Psoas muscle (tissue), 8 donors: Measurements from ENCODE around the gene PHETA1. TPM values are rescaled to one million over a fixed set of nuclear protein-coding genes. Genes with fewer than 3 reads are reported as not detected.

Source experiments
- ATAC-seq, 4 donors: fragments of 200-7000 bp; cut with Tn5 transposase; one replicate each; pipeline ENCODE4 v1.9.1; 2020; ENCODE audit warnings: moderate library complexity in 3 of 4, mild to moderate bottlenecking in 2 of 4
- DNase-seq, 2 donors: peaks; one replicate each; pipeline ENCODE4 v3.0.0-alpha.2; 2020
- H3K27ac ChIP-seq: fragments of 200-600 bp; one replicate; pipeline ENCODE4 v1.8.0; 2022
- H3K27me3 ChIP-seq, 3 donors: fragments of 200-600 bp in 1 of 3; one replicate each; pipeline versions ENCODE4 v1.6.1 to v1.8.0; 2013 to 2022; ENCODE audit warnings: low read length in 2 of 3, mild to moderate bottlenecking in 2 of 3, moderate library complexity in 1 of 3; ENCODE audit not compliant: insufficient read depth in 3 of 3
- H3K36me3 ChIP-seq, 2 donors: fragments of 200-600 bp in 1 of 2; one replicate each; pipeline versions ENCODE4 v1.6.1 to v1.8.0; 2013 to 2022; ENCODE audit warnings: low read depth in 1 of 2, mild to moderate bottlenecking in 1 of 2, moderate library complexity in 1 of 2; ENCODE audit not compliant: insufficient read depth in 1 of 2
- H3K4me1 ChIP-seq: fragments of 200-600 bp; one replicate; pipeline ENCODE4 v1.8.0; 2022
- H3K4me3 ChIP-seq: fragments of 200-600 bp; one replicate; pipeline ENCODE4 v1.8.0; 2022; ENCODE audit warnings: mild to moderate bottlenecking
- H3K9me3 ChIP-seq: fragments of 200-600 bp; one replicate; pipeline ENCODE4 v1.8.0; 2022
- WGBS, 3 donors: extraction: QIAGEN DNeasy Blood & Tissue Kit; methylation state at CpG; one replicate each; pipeline versions ENCODE4 v1.1.6 to v1.1.7; 2013; 5-methylcytosine and 5-hydroxymethylcytosine counted together
- intact Hi-C, 2 donors: fragments of 100-400 bp; cut with DNase I; formaldehyde crosslinking; loops; one replicate each; pipeline versions ENCODE4 v1.11.0 to v1.14.2; 2022
- polyA plus RNA-seq, 3 donors: library from polyadenylated mRNA; stranded (reverse); fragments of 200-250 nt; gene quantifications; one replicate each; pipeline ENCODE4 v1.2.3, GENCODE V29; 2013
- total RNA-seq, 4 donors: library from RNA; stranded (reverse); fragmentation: NEBNext Ultra II Directional in 2 of 4; extraction: Animal tissue kit (Norgen Biotek cat#: 25700) in 2 of 4; gene quantifications; one replicate each; pipeline versions ENCODE4 v1.2.1 to v1.2.4, GENCODE V29; 2021 to 2023
- TF ChIP-seq, protein P1 (sequence below): fragments of 200-600 bp; IDR thresholded peaks from one replicate; pipeline ENCODE4 v1.8.0; 2022; ENCODE audit warnings: antibody characterized with exemption
- donor health status: healthy with polysubstance abuse.
- donor health status: DM: no; HTN: no; CAD: no; lungs with moderate emphysema.
- donor health status: Bipolar disorder and iron deficiency.
- donor health status: healthy.
- donor health status: DM: yes; HTN: yes; CAD: no.
- donor health status: DM: no; HTN: no; CAD: no.
- donor health status: DM: no; HTN: no; CAD: no.
- donor health status: DM: yes; HTN: yes; CAD: no.

PHETA1 gene
- total and polyA plus RNA-seq, 7 donors, result 5.3 to 19.9 (median 7.0) TPM

DNA sequence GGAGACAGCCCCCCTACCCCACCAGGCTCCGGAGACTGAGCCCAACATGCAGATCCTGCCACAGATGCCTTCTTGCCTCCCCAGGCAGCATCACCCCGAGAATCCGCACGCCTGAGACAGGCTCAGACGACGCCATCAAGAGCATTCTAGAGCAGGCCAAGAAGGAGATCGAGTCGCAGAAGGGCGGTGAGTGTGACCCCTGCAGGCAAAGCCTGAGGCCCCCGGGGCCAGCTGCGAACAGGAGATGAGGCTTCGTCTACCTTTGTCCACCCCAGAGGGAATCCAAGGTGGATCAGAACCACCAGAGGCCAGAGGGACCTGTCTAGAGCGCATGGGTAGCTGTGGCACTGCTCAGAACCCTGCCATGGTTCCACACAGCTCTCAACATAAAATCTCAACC lies 56.9 kb downstream of the PHETA1 start:
- H3K27me3 ChIP-seq, result peaks cover 0 to 6% (median 0%) of the 10 kb centered on the region in 3 donors
- no peaks in the 10 kb centered on the region for H3K36me3 ChIP-seq
- ATAC-seq (no peak), DNase-seq (no peak)
- peaks cover under 1% of the 10 kb centered on the region for H3K9me3 ChIP-seq
- intact Hi-C loops, result loop anchor here (5.0 to 10.0 kb wide), 4 partner anchors 290 to 857 kb away; partner anchors contain the start of gene ARPC3 (in 1 of the 2)
- WGBS, 3 donors, result 84 to 91% (median 91%) methylated on average over 13 of the region's 13 CpGs
- H3K27ac ChIP-seq, result no peak overlapping the region
- no peak overlapping the region for H3K4me3 ChIP-seq
- TF ChIP-seq, protein P1, sequence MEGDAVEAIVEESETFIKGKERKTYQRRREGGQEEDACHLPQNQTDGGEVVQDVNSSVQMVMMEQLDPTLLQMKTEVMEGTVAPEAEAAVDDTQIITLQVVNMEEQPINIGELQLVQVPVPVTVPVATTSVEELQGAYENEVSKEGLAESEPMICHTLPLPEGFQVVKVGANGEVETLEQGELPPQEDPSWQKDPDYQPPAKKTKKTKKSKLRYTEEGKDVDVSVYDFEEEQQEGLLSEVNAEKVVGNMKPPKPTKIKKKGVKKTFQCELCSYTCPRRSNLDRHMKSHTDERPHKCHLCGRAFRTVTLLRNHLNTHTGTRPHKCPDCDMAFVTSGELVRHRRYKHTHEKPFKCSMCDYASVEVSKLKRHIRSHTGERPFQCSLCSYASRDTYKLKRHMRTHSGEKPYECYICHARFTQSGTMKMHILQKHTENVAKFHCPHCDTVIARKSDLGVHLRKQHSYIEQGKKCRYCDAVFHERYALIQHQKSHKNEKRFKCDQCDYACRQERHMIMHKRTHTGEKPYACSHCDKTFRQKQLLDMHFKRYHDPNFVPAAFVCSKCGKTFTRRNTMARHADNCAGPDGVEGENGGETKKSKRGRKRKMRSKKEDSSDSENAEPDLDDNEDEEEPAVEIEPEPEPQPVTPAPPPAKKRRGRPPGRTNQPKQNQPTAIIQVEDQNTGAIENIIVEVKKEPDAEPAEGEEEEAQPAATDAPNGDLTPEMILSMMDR, result no peak
- no peaks in the 10 kb centered on the region for H3K4me1 ChIP-seq

DNA sequence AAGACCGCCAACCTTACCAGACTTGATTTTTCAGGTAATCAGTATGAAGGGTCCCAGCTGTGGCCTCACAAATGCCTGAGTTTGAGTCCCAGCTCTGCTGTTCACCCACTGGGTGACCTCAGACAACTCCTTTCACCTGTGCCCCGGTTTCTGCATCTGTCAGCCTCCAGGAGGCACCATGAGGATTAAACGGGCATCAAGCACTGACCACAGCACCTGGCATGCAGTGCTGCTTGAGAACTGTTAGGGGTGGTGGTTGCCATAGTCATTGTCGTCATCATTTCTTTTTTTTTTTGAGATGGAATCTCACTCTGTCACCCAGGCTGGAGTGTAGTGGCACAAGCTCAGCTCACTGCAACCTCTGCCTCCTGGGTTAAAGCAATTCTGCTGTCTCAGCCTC lies 57.9 kb downstream of the PHETA1 start:
- TF ChIP-seq, protein P1, result no peak
- peaks cover 0 to 6% (median 2%) of the 10 kb centered on the region in 3 donors for H3K27me3 ChIP-seq
- intact Hi-C loops, result loop anchor here (5.0 to 10.0 kb wide), 4 partner anchors 289 to 856 kb away; partner anchors contain the start of gene ARPC3 (in 1 of the 2)
- ATAC-seq (no peak), DNase-seq (no peak)
- H3K36me3 ChIP-seq, result no peaks in the 10 kb centered on the region
- no peaks in the 10 kb centered on the region for H3K4me1 ChIP-seq
- H3K27ac ChIP-seq, result no peak overlapping the region
- WGBS, 3 donors, result 61 to 69% (median 65%) methylated on average over 4 of the region's 4 CpGs
- peaks cover 9% of the 10 kb centered on the region for H3K9me3 ChIP-seq
- no peak overlapping the region for H3K4me3 ChIP-seq

Other genes with a start within 250 kb of the PHETA1 start
- gene SH2B3, start 36.8 kb upstream of the PHETA1 start, total RNA-seq, result 10 to 100 TPM; 10.5 to 25.0 (median 13.2) TPM
- 10 to 100 TPM in 1 of 3 donors, 1 to 10 TPM in 2; 4.4 to 22.0 (median 6.4) TPM for gene SH2B3, start 36.8 kb upstream of the PHETA1 start, polyA plus RNA-seq
- 10 to 100 TPM; 32.9 to 39.2 (median 37.1) TPM for gene ATXN2, start 230.2 kb upstream of the PHETA1 start, total RNA-seq
- 10 to 100 TPM; 17.2 to 26.7 (median 24.4) TPM for gene ATXN2, start 230.2 kb upstream of the PHETA1 start, polyA plus RNA-seq